Astrocyte (in vitro differentiated cells and primary cell): ENCODE measurements around the gene SAMD10. TPM values are rescaled to one million over a fixed set of nuclear protein-coding genes. Genes with fewer than 3 reads are reported as not detected.

Experiments used
- DNase-seq: peaks from one replicate; pipeline ENCODE4 v3.0.0-alpha.2; 2010; ENCODE audit warnings: low read depth
- FAIRE-seq: peaks from 2 replicates; lab custom pipeline; 2011; peaks lifted over from hg19 to GRCh38; lab: Jason Lieb, UNC
- H2AFZ ChIP-seq: 2 replicates; pipeline ENCODE4 v1.6.0; 2012; ENCODE audit warnings: low read depth, low read length, inconsistent platforms
- H3K27ac ChIP-seq: 2 replicates; pipeline ENCODE4 v1.5.1; 2011; ENCODE audit warnings: low read depth, low read length, inconsistent platforms
- H3K27me3 ChIP-seq: 2 replicates; pipeline ENCODE4 v1.6.0; 2011; ENCODE audit warnings: low read length, inconsistent platforms; ENCODE audit not compliant: insufficient read depth
- H3K36me3 ChIP-seq: 2 replicates; pipeline ENCODE4 v1.5.1; 2011; ENCODE audit warnings: low read length, inconsistent platforms; ENCODE audit not compliant: insufficient read depth
- H3K4me1 ChIP-seq: 2 replicates; pipeline ENCODE4 v1.5.1; 2011; ENCODE audit warnings: low read length, inconsistent platforms; ENCODE audit not compliant: insufficient read depth
- H3K4me2 ChIP-seq: 2 replicates; pipeline ENCODE4 v1.6.0; 2012; ENCODE audit warnings: low read length, inconsistent platforms
- H3K4me3 ChIP-seq: 2 replicates; pipeline ENCODE4 v1.5.1; 2011; ENCODE audit warnings: low read depth, mild to moderate bottlenecking, low read length, inconsistent platforms; ENCODE audit not compliant: insufficient read depth
- H3K79me2 ChIP-seq: 2 replicates; pipeline ENCODE4 v1.6.0; 2012; ENCODE audit warnings: mild to moderate bottlenecking, low read length, inconsistent platforms; ENCODE audit not compliant: insufficient read depth
- H3K9ac ChIP-seq: 2 replicates; pipeline ENCODE4 v1.6.0; 2012; ENCODE audit warnings: mild to moderate bottlenecking, low read length, inconsistent platforms
- H3K9me3 ChIP-seq: 2 replicates; pipeline ENCODE4 v1.5.1; 2012; ENCODE audit warnings: low read depth, mild to moderate bottlenecking, low read length, inconsistent platforms; ENCODE audit not compliant: insufficient read depth
- H4K20me1 ChIP-seq: 2 replicates; pipeline ENCODE4 v1.6.0; 2012; ENCODE audit warnings: low read length, inconsistent platforms; ENCODE audit not compliant: insufficient read depth
- H3K27ac Mint-ChIP-seq: one replicate; pipeline ENCODE4 v1.8.0; 2021; ENCODE audit warnings: mild to moderate bottlenecking, mixed read lengths; ENCODE audit not compliant: unreplicated experiment
- H3K27me3 Mint-ChIP-seq: one replicate; pipeline ENCODE4 v1.8.0; 2021; ENCODE audit warnings: low read depth, mixed read lengths; ENCODE audit not compliant: unreplicated experiment
- H3K36me3 Mint-ChIP-seq: one replicate; pipeline ENCODE4 v1.8.0; 2021; ENCODE audit warnings: low read depth, mixed read lengths; ENCODE audit not compliant: unreplicated experiment
- H3K4me1 Mint-ChIP-seq: one replicate; pipeline ENCODE4 v1.8.0; 2021; ENCODE audit warnings: low read depth, mixed read lengths; ENCODE audit not compliant: unreplicated experiment
- H3K4me3 Mint-ChIP-seq: one replicate; pipeline ENCODE4 v1.8.0; 2021; ENCODE audit warnings: mild to moderate bottlenecking, moderate library complexity, mixed read lengths; ENCODE audit not compliant: unreplicated experiment
- H3K9me3 Mint-ChIP-seq: one replicate; pipeline ENCODE4 v1.8.0; 2021; ENCODE audit warnings: mild to moderate bottlenecking, mixed read lengths; ENCODE audit not compliant: unreplicated experiment
- EZH2 ChIP-seq: IDR thresholded peaks from 2 replicates; pipeline ENCODE4 v1.6.1; 2012; ENCODE audit warnings: mild to moderate bottlenecking, low read length, inconsistent platforms; ENCODE audit not compliant: insufficient read depth
- total RNA-seq: library from RNA; stranded (reverse); gene quantifications from 2 replicates; pipeline ENCODE4 v1.2.1, GENCODE V29; 2021
- TF ChIP-seq, protein P1 (sequence below): IDR thresholded peaks from 2 replicates; pipeline ENCODE4 v1.5.1; 2011; ENCODE audit warnings: low read depth, mild to moderate bottlenecking, inconsistent platforms, low read length, moderate library complexity; ENCODE audit not compliant: insufficient read depth

SAMD10 gene
- total RNA-seq, 1 donor from 2014 or later, result 4.3 TPM

DNA sequence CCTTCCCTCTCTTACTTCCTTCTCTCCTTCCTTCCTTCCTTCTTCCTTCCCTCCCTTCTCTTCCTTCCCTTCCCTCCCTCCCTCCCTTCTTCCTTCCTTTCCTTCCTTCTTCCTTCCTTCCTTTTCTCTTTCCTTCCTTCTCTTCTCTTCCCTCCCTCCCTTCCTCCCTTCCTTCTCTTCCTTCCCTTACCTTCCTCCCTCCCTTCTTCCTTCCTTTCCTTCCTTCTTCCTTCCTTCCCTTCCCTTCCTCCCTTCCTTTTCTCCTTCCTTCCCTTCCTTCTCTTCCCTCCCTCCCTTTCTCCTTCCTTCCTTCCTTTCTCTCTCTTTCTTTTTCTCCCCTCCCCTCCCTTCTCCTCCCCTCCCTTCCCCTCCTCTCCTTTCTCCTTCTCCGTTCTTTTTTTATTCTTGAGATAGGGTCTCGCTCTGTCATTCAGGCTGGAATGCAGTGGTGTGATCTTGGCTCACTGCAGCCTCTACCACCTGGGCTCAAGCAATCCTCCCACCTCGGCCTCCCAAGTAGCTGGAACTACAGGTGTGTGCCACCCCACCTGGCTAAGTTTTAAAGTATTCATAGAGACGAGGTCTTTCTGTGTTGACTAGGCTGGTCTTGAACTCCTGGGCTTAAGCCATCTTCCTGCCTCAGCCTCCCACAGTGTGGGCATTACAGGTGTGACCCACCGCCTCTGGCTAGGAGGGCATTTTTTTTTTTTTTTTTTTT, 8.6 kb downstream of the SAMD10 start:
- Mint-ChIP-seq H3K36me3 (peaks cover 2% of the 10 kb centered on the region), H3K4me1 (peaks cover 5% of the 10 kb centered on the region)
- no peak overlapping the region for H2AFZ ChIP-seq

DNA sequence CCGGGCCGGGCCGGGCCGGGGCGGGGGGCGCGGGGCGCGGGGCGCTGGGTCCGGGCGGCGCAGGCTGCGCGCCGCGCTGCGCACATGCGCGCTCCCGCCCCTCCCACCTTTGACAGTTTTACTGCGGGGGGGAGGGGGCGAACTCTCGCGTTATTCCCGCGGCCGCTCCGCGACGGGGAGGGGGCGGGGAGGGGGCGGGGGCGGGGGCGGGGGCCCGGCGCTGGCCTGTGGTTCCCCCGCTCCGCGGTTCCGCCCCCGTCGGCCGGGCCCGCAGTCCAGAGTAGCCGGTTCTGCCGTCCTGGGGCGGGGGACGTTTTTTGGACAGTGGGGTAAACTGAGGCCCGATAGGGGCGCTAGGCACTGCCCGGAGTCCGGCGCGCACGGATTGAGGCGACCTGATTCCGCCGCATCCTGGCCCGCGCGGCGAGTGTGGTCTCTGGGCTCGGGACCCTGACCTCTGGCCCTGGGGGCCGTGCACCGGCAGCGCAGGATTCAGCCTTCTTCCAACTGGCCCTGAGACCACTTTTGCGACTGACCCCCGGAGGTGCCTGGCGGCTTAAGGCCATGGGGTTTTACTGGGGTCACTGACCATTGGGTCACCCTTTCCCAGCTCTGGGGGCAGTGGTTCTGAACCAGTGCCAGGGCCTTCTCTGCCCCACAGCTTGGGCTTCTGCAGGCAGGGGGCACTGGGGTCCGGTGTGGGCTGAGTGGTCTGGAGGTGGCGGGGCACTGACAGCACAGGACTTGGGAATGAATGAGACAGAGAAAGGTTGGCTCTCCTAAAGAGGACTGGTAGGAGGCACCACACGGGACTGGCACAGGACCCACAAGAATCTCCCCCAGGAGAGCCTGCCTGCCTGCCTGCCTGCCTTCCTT, 9.4 kb downstream of the SAMD10 start, which contains the start of gene ZNF512B:
Gene ZNF512B (minus strand): TSS at position 93 of the 876 bp plus-strand sequence. CDS start 1,980 bp downstream, outside the sequence.
- H3K4me2 ChIP-seq, result peak within 1 kb of the TSS; percentile 95
- H4K20me1 ChIP-seq, result no peaks in the 10 kb centered on the region
- Mint-ChIP-seq H3K4me3 (peak within 1 kb of the TSS; percentile 86), H3K4me1 (peaks cover 5% of the 10 kb centered on the region), H3K27me3 (no peaks in the 10 kb centered on the region), H3K27ac (peak within 1 kb of the TSS; percentile 88), H3K9me3 (no peaks in the 10 kb centered on the region), H3K36me3 (peaks cover 2% of the 10 kb centered on the region)
- peaks cover 24% of the 10 kb centered on the region for H3K79me2 ChIP-seq
- DNase-seq (no peak), FAIRE-seq (no peak)
- H3K9me3 ChIP-seq, result peaks cover 24% of the 10 kb centered on the region
- H2AFZ ChIP-seq, result peak within 1 kb of the TSS; percentile 77
- H3K27me3 ChIP-seq, result no peaks in the 10 kb centered on the region
- no peak for TF ChIP-seq EZH2
- TF ChIP-seq, protein P1, sequence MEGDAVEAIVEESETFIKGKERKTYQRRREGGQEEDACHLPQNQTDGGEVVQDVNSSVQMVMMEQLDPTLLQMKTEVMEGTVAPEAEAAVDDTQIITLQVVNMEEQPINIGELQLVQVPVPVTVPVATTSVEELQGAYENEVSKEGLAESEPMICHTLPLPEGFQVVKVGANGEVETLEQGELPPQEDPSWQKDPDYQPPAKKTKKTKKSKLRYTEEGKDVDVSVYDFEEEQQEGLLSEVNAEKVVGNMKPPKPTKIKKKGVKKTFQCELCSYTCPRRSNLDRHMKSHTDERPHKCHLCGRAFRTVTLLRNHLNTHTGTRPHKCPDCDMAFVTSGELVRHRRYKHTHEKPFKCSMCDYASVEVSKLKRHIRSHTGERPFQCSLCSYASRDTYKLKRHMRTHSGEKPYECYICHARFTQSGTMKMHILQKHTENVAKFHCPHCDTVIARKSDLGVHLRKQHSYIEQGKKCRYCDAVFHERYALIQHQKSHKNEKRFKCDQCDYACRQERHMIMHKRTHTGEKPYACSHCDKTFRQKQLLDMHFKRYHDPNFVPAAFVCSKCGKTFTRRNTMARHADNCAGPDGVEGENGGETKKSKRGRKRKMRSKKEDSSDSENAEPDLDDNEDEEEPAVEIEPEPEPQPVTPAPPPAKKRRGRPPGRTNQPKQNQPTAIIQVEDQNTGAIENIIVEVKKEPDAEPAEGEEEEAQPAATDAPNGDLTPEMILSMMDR, result no peak
- H3K27ac ChIP-seq, result peak within 1 kb of the TSS; percentile 33
- H3K36me3 ChIP-seq, result peaks cover 2% of the 10 kb centered on the region
- H3K4me1 ChIP-seq, result peaks cover 20% of the 10 kb centered on the region
- peak within 1 kb of the TSS; percentile 67 for H3K4me3 ChIP-seq
- peak within 1 kb of the TSS; percentile 86 for H3K9ac ChIP-seq

More for the DNA sequence above, 8.6 kb downstream of the SAMD10 start:
- Histone ChIP-seq H3K27me3 (no peaks in the 10 kb centered on the region), H3K9ac (no peak overlapping the region), H3K27ac (no peak overlapping the region), H3K36me3 (peaks cover 2% of the 10 kb centered on the region), H4K20me1 (no peaks in the 10 kb centered on the region), H3K4me1 (peaks cover 21% of the 10 kb centered on the region), H3K4me2 (peak overlapping the region; percentile 87), H3K9me3 (peaks cover 24% of the 10 kb centered on the region), H3K4me3 (no peak overlapping the region), H3K79me2 (peaks cover 24% of the 10 kb centered on the region)
- DNase-seq, result no peak
- Mint-ChIP-seq H3K4me3 (peak overlapping the region; percentile 65), H3K27me3 (no peaks in the 10 kb centered on the region), H3K9me3 (no peaks in the 10 kb centered on the region), H3K27ac (no peak overlapping the region)
- TF ChIP-seq EZH2, result no peak
- TF ChIP-seq, protein P1, result no peak
- FAIRE-seq, result no peak
